Measurements from ENCODE around the gene SPTA1.

The SPTA1 gene

GRCh38 chr1:158579733-158580132, 106.8 kb downstream of the SPTA1 start, which contains the start of gene OR10X1:
Gene OR10X1, minus strand, starts transcription at chr1:158579899. Its CDS starts 0 bp downstream, at chr1:158579899.
- Histone ChIP-seq H3K9me3 (ENCODE audit: insufficient read depth, low read depth, low read length) (no peaks in the 10 kb centered on the region), H3K4me3 (ENCODE audit: low read length, poor library complexity, severe bottlenecking) (no peak within 1 kb of the TSS), H3K9ac (ENCODE audit: low read depth, low read length, poor library complexity, severe bottlenecking) (no peak within 1 kb of the TSS), H3K27me3 (ENCODE audit: insufficient read depth, low read length, poor library complexity, severe bottlenecking) (no peaks in the 10 kb centered on the region), H3K9me2 (replicated peaks; ENCODE audit: low read depth, low read length) (no peaks in the 10 kb centered on the region), H3K4me2 (ENCODE audit: low read depth, low read length, poor library complexity, severe bottlenecking) (no peak within 1 kb of the TSS), H4K20me1 (ENCODE audit: insufficient read depth, low read length, poor library complexity, severe bottlenecking) (no peaks in the 10 kb centered on the region), H3F3A (ENCODE audit: low read depth) (no peaks in the 10 kb centered on the region), H3K36me3 (ENCODE audit: insufficient read depth, low read length) (no peaks in the 10 kb centered on the region), H2AFZ (ENCODE audit: low read length) (no peak within 1 kb of the TSS), H3K79me2 (ENCODE audit: insufficient read depth, low read length) (no peaks in the 10 kb centered on the region), H3K4me1 (ENCODE audit: insufficient read depth, low read length, poor library complexity, severe bottlenecking) (no peaks in the 10 kb centered on the region)
- TF ChIP-seq, protein P1, sequence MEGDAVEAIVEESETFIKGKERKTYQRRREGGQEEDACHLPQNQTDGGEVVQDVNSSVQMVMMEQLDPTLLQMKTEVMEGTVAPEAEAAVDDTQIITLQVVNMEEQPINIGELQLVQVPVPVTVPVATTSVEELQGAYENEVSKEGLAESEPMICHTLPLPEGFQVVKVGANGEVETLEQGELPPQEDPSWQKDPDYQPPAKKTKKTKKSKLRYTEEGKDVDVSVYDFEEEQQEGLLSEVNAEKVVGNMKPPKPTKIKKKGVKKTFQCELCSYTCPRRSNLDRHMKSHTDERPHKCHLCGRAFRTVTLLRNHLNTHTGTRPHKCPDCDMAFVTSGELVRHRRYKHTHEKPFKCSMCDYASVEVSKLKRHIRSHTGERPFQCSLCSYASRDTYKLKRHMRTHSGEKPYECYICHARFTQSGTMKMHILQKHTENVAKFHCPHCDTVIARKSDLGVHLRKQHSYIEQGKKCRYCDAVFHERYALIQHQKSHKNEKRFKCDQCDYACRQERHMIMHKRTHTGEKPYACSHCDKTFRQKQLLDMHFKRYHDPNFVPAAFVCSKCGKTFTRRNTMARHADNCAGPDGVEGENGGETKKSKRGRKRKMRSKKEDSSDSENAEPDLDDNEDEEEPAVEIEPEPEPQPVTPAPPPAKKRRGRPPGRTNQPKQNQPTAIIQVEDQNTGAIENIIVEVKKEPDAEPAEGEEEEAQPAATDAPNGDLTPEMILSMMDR (conservative IDR thresholded peaks at IDR 0.05; ENCODE audit: low read length), result no peak
- no peak for TF ChIP-seq EZH2phosphoT487 (IDR thresholded peaks at IDR 0.05; ENCODE audit: borderline replicate concordance)

GRCh38 chr1:158577561-158577960, 109.0 kb downstream of the SPTA1 start:
- Histone ChIP-seq H3K27me3 (ENCODE audit: insufficient read depth, low read length, poor library complexity, severe bottlenecking) (no peaks in the 10 kb centered on the region), H2AFZ (ENCODE audit: low read length) (no peak overlapping the region), H3K79me2 (ENCODE audit: insufficient read depth, low read length) (no peaks in the 10 kb centered on the region), H3K9me2 (replicated peaks; ENCODE audit: low read depth, low read length) (no peaks in the 10 kb centered on the region), H3F3A (ENCODE audit: low read depth) (no peaks in the 10 kb centered on the region), H4K20me1 (ENCODE audit: insufficient read depth, low read length, poor library complexity, severe bottlenecking) (no peaks in the 10 kb centered on the region), H3K4me3 (ENCODE audit: low read length, poor library complexity, severe bottlenecking) (no peak overlapping the region), H3K9me3 (ENCODE audit: insufficient read depth, low read depth, low read length) (no peaks in the 10 kb centered on the region), H3K9ac (ENCODE audit: low read depth, low read length, poor library complexity, severe bottlenecking) (no peak overlapping the region), H3K36me3 (ENCODE audit: insufficient read depth, low read length) (no peaks in the 10 kb centered on the region), H3K4me1 (ENCODE audit: insufficient read depth, low read length, poor library complexity, severe bottlenecking) (no peaks in the 10 kb centered on the region), H3K4me2 (ENCODE audit: low read depth, low read length, poor library complexity, severe bottlenecking) (no peak overlapping the region)
- no peak for TF ChIP-seq EZH2phosphoT487 (IDR thresholded peaks at IDR 0.05; ENCODE audit: borderline replicate concordance)
- TF ChIP-seq, protein P1 (conservative IDR thresholded peaks at IDR 0.05; ENCODE audit: low read length), result no peak

- Histone ChIP-seq H3K36me3 (ENCODE audit: insufficient read depth, low read length) (no peaks in the 10 kb centered on the region), H4K20me1 (ENCODE audit: insufficient read depth, low read length, poor library complexity, severe bottlenecking) (no peaks in the 10 kb centered on the region), H3K4me2 (ENCODE audit: low read depth, low read length, poor library complexity, severe bottlenecking) (no peak overlapping the region), H3K9me3 (ENCODE audit: insufficient read depth, low read depth, low read length) (no peaks in the 10 kb centered on the region), H3K4me1 (ENCODE audit: insufficient read depth, low read length, poor library complexity, severe bottlenecking) (no peaks in the 10 kb centered on the region), H3K9ac (ENCODE audit: low read depth, low read length, poor library complexity, severe bottlenecking) (no peak overlapping the region), H3K79me2 (ENCODE audit: insufficient read depth, low read length) (no peaks in the 10 kb centered on the region), H3F3A (ENCODE audit: low read depth) (no peaks in the 10 kb centered on the region), H3K27me3 (ENCODE audit: insufficient read depth, low read length, poor library complexity, severe bottlenecking) (no peaks in the 10 kb centered on the region), H3K4me3 (ENCODE audit: low read length, poor library complexity, severe bottlenecking) (no peak overlapping the region), H2AFZ (ENCODE audit: low read length) (no peak overlapping the region), H3K9me2 (replicated peaks; ENCODE audit: low read depth, low read length) (no peaks in the 10 kb centered on the region)
- no peak for TF ChIP-seq EZH2phosphoT487 (IDR thresholded peaks at IDR 0.05; ENCODE audit: borderline replicate concordance)
- TF ChIP-seq, protein P1 (conservative IDR thresholded peaks at IDR 0.05; ENCODE audit: low read length), result no peak
Observed at GRCh38 chr1:158572226-158572625, 114.3 kb downstream of the SPTA1 start.
